DMS 273 (cell line): ENCODE data around the gene FA2H.
A peak's percentile ranks its signal among the peaks of the same experiment; 100 is the strongest.

Experiments used
- DNase-seq: peaks from one replicate; lab custom pipeline; 2025; ENCODE audit not compliant: unreplicated experiment; lab: John Stamatoyannopoulos, UW

Gene FA2H

GRCh38 chr16:74745109-74745615, 29.5 kb downstream of the FA2H start:
- no peak for DNase-seq

DNA sequence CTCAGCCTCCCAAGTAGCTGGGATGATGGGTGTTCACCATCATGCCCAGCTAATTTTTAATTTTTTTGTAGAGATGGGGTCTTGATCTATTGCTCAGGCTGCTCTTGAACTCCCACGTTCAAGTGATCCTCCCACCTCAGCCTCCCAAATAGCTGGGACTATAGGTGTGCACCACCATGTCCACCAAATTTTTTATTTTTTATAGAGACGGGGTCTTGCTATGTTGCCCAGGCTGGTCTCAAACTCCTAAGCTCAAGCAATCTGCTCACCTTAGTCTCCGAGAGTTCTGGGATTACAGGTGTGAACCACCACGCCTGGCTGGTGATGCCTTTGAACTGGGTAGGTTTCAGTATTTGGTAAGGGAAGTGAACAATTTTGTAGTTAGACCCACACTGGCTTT, 30.1 kb downstream of the FA2H start:
- DNase-seq, result no peak

GRCh38 chr16:74743668-74744299, 30.8 kb downstream of the FA2H start:
- peak; percentile 85 for DNase-seq

DNA sequence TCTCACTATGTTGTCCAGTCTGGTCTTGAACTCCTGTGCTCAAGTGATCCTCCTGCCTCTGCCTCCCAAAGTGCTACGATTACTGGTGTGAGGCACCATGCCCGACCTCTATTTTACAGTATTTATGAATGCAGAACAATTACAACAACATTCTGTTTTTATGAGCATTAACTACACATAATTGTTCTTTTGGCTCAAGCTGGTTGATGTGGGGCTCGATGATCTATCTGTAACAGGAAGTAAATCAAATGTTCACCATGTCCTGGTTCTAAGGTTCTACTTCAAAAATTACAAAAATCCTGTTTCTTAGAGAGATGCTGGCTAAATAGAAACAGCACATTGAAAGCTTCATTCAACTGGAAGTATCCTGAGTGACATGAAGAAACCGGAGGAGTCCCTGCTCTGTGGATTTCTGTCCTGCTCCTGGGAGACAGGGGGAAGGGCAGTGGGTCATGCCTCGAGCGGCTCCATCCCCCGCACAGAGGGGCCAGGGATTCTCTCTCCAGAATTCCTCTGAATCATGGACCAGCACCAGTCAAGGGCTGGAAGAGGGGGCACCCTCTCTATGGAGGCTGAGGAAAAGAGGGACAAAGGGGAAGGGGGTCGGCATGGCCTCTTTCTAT, 31.5 kb downstream of the FA2H start:
- no peak for DNase-seq

DNA sequence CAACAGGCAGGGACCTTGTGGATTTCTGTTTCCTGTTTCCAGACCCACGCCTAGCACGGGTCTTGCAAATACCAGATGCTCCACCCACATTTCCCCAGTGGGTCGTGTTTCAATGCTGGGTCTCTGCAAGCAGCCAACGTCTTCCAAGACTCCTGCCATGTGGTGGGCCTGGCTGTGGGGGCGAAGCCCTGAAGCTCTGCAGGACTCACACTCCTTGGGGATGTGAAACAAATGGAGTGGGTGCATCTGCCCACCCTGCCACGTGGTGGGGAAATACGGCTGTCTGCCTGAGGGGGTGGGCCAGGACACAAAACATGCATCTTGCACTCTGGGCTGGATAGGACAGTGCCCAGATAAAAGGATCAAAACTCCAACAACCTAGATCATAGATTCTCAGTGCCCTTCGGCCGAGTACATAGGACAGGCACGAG, 32.6 kb downstream of the FA2H start:
- DNase-seq, result peak; percentile 30

- peak; percentile 34 for DNase-seq
Measured at GRCh38 chr16:74740795-74741304, 33.8 kb downstream of the FA2H start.

- no peak for DNase-seq
Measured at GRCh38 chr16:74739275-74739674, 35.3 kb downstream of the FA2H start.

DNA sequence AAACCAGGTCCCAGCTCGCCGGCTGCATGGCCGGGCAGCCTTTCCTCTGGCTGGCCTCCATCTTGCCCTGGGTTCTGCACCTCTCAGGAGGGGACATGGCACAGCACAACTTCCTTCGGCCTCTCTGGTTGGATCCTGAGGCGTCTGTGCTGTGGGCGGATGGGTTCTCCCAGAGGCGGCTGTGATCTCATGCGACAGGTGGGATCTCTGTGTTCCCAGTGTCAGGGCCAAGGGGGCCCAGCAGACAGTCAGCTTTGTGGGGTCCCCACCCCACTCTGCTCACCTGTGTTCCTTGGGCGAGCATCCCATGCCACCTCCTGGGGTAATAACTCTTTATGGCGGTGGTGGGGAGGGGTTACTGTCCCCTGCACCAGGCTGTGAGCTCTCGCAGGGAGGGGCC, 35.8 kb downstream of the FA2H start:
- DNase-seq, result no peak

- no peak for DNase-seq
Measured at GRCh38 chr16:74738113-74738541, 36.5 kb downstream of the FA2H start.

DNA sequence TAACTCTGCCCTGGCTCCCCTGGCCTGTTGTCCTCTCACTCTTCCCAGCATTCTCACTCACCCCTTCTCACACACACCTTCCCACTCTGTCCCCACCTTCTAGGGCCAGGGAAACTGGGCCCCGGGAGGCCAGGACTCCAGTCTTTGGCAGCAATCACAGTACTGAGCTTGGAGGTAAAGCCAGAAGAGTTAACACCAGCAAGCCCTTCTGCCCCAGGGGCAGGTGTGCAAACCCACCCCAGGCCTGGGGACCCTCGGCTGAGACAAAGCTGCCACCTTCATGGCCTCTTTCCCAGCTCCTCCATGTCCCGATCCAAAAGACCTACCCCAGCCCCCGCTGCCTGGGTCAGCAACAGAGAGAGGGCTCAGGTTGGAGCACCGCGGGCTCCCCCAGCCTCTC, 37.1 kb downstream of the FA2H start:
- DNase-seq, result no peak

DNA sequence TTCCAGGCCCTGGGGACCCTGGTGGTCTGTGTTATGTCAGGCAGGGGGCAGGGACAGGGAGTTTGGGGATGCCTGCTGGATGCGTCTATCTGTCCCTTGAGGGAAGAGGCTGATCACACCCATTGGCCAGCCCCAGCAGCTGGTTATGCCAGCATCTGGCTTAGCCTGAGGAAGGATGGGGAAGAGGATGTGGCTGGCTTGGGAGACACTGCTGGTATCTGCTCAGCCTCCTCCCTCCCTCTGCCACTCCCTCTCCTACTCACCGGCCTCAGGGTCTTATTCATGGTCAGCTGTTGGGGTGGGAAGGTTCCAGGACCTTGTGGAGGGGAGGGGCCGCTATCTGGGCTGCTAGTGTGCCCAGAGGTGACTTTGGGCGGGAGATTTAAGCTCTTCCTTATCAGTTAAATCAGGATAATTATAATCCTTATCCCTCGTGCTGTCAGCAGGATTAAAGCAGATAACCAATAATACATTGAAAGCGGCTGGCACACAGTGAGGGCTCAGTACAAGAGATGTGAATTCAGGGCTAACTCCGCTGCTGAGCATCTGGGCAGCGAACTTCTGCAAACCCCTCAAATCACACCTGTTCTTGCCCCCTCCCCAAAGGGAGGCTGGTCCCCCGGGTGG, 38.0 kb downstream of the FA2H start:
- DNase-seq, result no peak

DNA sequence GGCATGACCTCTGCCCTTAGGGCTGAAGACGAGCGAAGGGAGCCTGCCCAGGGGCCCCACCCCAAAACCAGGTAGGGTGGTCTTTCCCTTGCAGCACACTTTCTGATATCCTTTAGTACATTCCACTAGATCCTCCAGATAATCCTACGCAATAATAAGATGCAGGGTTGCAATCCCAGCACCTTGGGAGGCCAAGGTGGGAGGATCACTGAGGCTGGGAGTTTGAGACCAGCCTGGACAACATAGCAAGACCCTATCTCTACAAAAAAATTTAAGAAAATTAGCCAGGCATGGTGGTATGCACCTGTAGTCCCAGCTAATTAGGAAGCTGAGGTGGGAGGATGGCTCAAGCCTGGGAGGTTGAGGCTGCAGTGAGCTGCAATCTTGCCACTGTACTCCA, 39.1 kb downstream of the FA2H start:
- DNase-seq, result no peak

- no peak for DNase-seq
Measured at GRCh38 chr16:74735162-74735452, 39.5 kb downstream of the FA2H start.

DNA sequence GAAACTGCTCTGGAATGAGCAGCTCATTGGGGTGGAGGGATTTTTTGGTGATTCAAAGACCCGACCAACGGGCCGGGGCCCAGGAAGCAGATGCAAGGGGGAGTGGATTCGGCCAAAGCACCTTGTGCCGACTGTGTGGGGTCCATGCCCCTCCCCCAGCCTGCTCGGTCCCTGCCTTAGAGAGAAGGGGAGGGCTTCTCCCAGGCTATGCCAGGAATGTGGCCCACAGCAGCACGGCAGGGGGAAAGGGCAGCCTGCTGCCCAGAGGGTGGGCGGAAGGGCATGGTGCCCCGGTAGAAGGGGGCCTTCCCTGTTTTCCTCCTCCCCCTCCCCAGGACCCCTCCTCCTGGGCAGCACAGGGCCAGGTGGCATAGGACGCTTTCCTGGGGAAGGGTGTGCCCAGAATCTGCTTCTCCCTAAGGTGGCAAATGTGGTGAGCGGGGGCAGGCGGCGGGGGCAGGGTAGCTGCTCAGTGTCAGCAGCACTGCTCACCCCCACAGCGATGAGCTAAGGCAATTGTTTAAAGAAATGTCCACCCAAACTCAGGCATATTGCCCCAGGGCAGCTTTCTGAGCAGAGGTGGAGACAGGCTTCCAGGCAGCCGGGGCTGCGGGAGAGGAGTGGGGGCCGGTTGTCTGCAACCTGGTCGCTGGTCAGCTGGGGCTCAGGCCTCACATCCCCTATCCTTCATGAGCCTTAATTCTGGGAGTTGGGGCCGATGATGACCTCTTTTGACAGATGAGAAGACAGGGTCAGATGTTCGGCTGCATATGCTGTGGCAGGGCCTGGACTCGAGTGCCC, 40.1 kb downstream of the FA2H start:
- no peak for DNase-seq

- DNase-seq, result no peak
Measured at GRCh38 chr16:74732707-74733350, 41.8 kb downstream of the FA2H start.

DNA sequence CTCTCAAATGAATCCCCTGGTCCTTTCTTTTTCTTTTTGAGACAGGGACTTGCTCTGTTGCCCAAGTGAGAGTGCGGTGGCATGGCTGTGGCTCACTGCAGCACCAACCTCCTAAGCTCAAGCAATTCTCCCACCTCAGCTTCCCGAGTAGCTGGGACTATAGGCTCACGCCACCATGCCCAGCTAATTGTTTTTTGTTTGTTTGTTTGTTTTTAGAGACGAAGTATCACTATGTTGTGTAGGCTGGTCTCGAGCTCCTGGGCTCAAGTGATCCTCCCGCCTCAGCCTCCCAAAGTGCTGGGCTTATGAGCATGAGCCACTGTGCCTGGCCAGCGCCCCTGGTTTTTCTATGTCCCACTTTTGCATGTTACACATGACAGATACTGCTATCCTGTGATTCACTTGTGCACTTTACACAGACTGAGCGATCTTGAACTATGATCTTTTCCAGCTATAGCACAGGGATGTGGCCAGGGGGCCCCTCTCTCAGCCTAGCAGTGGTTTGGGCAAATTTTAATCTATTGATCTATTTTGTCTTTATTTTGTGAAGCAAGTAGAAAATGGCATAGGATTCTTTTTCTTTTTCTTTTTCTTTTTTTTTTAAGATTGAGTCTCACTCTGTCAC, 42.7 kb downstream of the FA2H start:
- DNase-seq, result no peak

- peak; percentile 35 for DNase-seq
Measured at GRCh38 chr16:74729783-74730683, 44.6 kb downstream of the FA2H start.

DNA sequence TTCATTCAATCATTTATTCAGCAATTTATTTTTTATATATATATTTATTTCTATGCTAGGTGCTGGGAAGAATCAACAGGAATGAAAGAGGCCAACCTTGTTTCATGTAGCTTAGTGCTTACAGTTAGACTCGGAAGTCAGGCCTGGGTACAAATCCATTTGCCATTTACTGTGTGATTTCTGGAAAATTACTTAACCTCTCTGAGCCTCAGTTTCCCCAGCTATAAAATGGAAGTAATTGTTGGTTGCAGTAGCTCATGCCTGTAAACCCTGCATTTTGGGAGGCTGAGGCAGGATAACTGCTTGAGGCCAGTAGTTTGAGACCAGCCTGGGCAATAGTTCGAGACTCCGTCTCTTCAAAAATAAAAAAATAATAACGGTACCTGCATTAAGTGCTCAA, 46.7 kb downstream of the FA2H start:
- no peak for DNase-seq

DNA sequence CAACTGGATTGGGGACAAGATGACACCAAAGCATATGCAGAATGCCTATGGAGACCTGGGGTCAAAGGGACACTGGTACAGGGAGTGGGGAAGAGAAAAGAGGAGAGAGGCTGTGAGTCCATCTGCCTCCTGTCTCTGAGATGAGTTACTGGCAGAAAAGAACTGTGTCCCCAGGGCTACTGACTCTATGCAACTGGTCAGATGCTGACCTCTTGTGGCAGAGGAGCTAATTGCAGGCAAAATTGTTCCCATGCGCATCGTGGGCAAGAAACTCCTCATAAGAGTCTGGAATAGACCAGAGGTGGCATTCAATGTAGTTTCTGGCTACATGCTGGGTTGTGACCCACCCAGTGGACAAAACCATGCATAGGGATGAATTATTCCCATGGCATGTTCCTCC, 47.9 kb downstream of the FA2H start:
- DNase-seq, result peak; percentile 81
